GM19025 (cell line): ENCODE data around the gene KIF5B.
A peak's percentile ranks its signal among the peaks of the same experiment; 100 is the strongest.
"Not testable (repeated sequence)": the region's sequence is repeated elsewhere in the genome, so short reads cannot be mapped to it uniquely, and the experiment has no call there.

ENCODE experiments used
- ATAC-seq: cut with Tn5 transposase; IDR thresholded peaks from one replicate; pipeline ENCODE4 v1.9.1; 2021; ENCODE audit warnings: mild to moderate bottlenecking, low read depth, moderate library complexity; ENCODE audit not compliant: unreplicated experiment

The KIF5B gene

GRCh38 chr10:32061440-32061839, 5.2 kb upstream of the KIF5B start:
- ATAC-seq = no peak

GRCh38 chr10:32060347-32060746, 4.1 kb upstream of the KIF5B start:
- ATAC-seq = no peak

- no peak for ATAC-seq
Measured at GRCh38 chr10:32059472-32059871, 3.2 kb upstream of the KIF5B start.

- ATAC-seq = no peak
Measured at GRCh38 chr10:32057036-32057372, 779 bp upstream of the KIF5B start.

- peak; percentile 39 for ATAC-seq
Measured at GRCh38 chr10:32055478-32056135, 618 bp downstream of the KIF5B start.

GRCh38 chr10:32054094-32054493, 2.1 kb downstream of the KIF5B start:
- no peak for ATAC-seq

- ATAC-seq = not testable (repeated sequence)
Measured at GRCh38 chr10:32053392-32053791, 2.8 kb downstream of the KIF5B start.

GRCh38 chr10:32051926-32052325, 4.3 kb downstream of the KIF5B start:
- ATAC-seq = no peak

- ATAC-seq = no peak
Measured at GRCh38 chr10:32050177-32050576, 6.0 kb downstream of the KIF5B start.

GRCh38 chr10:32049113-32049512, 7.1 kb downstream of the KIF5B start:
- ATAC-seq = no peak

GRCh38 chr10:32048282-32048681, 7.9 kb downstream of the KIF5B start:
- ATAC-seq = no peak

- ATAC-seq = no peak
Measured at GRCh38 chr10:32047881-32048280, 8.3 kb downstream of the KIF5B start.

- no peak for ATAC-seq
Measured at GRCh38 chr10:32046151-32046550, 10.1 kb downstream of the KIF5B start.

- ATAC-seq = not testable (repeated sequence)
Measured at GRCh38 chr10:32042730-32043129, 13.5 kb downstream of the KIF5B start.

GRCh38 chr10:32041290-32042028, 14.8 kb downstream of the KIF5B start:
- ATAC-seq = no peak

GRCh38 chr10:32039734-32040133, 16.5 kb downstream of the KIF5B start:
- no peak for ATAC-seq

- no peak for ATAC-seq
Measured at GRCh38 chr10:32038777-32039176, 17.4 kb downstream of the KIF5B start.

- no peak for ATAC-seq
Measured at GRCh38 chr10:32036922-32037321, 19.3 kb downstream of the KIF5B start.

- no peak for ATAC-seq
Measured at GRCh38 chr10:32035038-32035437, 21.2 kb downstream of the KIF5B start.

GRCh38 chr10:32033171-32033570, 23.1 kb downstream of the KIF5B start:
- ATAC-seq = no peak

GRCh38 chr10:32031920-32032319, 24.3 kb downstream of the KIF5B start:
- ATAC-seq = no peak

- ATAC-seq = no peak
Measured at GRCh38 chr10:32031424-32031823, 24.8 kb downstream of the KIF5B start.
